GM12892 (cell line): ENCODE measurements around the gene MAOA.

Experiments used
- POLR2A ChIP-seq: IDR thresholded peaks from 2 replicates; pipeline ENCODE4 v1.6.1; 2011; ENCODE audit warnings: low read depth, low read length, control low read depth
- POLR2AphosphoS5 ChIP-seq: IDR thresholded peaks from 2 replicates; pipeline ENCODE4 v1.6.1; 2011; ENCODE audit warnings: low read depth, low read length, control low read depth
- TAF1 ChIP-seq: IDR thresholded peaks from 2 replicates; pipeline ENCODE4 v1.6.1; 2011; ENCODE audit warnings: low read depth, mild to moderate bottlenecking, control low read depth, low read length, borderline replicate concordance

- TF ChIP-seq TAF1 (no peak), POLR2A (no peak), POLR2AphosphoS5 (no peak)
These were observed 75.0 kb downstream of the MAOA start for GRCh38 chrX:43731086-43731485.
